NCI-H82 treated with DMSO at 0.1 percent for 48 hours (cell line): ENCODE data around the gene MLXIP.
A peak's percentile ranks its signal among the peaks of the same experiment; 100 is the strongest.
"Not testable (repeated sequence)": the region's sequence is repeated elsewhere in the genome, so short reads cannot be mapped to it uniquely, and the experiment has no call there.

Source experiments
- DNase-seq: peaks from one replicate; lab custom pipeline; 2025; ENCODE audit not compliant: unreplicated experiment; lab: John Stamatoyannopoulos, UW

Gene MLXIP

DNA sequence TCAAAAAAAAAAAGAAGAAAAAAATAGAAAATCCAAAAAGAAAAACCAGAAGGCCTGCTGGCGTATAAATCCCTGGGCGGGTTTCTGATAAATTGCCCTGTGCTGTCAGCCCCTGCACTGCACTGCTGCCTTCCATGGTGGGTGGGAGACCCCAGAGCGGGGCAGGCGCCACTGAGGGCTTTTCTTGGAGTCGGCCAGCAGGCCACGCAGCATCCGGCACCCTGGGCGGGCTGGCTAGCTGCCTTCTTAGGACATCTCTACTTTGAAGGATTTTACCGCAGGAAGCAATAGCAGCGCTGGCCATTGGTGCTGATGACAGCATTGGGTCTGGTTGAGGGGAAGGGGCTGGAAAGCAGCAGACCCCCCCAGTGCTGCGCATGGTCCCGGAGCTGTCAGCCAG lies 66.3 kb downstream of the MLXIP start:
- DNase-seq, result no peak

DNA sequence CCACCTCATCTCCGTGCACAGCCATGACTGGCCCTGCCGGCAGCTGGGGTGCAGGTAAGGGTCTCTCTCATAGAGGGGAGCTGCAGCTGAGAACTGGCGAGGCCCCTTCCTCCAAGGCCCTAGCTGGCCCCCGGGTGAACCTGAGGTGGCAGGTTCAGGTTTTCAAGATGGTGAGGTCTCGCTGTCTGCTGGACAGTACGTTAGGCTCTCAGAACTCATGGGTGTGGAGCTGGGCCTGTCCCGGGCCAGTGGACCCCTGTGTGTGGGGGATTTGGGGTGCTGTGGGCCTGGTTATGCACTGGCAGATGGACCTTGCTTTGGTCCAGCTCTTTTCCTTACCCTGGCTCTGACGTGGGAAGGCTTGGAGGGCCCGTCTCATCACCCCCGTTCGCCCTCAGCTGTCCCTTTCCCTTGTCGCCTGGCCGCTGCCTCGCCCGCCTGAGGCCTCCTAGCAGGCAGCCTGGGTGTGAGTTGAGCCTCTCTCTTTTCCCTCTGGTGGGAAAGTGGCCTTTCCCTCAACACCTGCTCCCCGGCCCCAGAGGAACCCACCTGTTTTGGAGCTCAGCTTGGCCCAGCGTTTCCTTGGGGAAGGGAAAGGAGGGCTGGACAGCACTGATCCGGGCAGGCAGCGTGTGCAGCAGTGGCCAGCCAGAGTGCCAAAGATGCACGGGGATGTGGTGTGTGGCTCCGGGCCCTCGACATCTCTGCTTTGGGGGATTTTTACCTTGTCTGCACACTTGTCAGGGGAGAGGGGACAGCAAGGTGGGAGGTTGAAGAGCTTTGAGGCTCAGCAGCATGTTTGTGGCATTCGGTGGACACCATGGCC lies 67.2 kb downstream of the MLXIP start:
- DNase-seq, result no peak

- no peak for DNase-seq
Observed at GRCh38 chr12:122147514-122148290, 69.1 kb downstream of the MLXIP start.

DNA sequence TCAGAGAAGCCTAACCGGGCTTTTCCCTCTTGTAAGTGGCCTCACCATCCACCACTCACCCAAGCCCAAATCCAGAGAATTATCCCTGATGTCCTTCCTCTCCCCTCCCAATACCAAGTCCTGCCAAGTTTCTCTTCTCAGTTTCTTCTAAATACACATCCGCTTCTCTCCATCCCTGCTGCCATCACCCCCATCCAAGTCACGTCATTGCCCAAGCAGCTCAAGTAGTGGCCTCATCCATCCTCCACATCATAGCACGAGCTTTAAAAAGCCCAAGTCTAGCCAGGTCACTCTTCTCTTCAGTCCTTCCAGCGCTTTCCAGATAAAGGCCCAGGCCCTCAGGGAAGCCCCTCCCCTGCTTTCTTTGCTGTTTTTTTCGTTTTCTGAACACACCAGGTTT lies 70.1 kb downstream of the MLXIP start:
- no peak for DNase-seq

GRCh38 chr12:122150127-122150681 lies 71.6 kb downstream of the MLXIP start:
- DNase-seq, result peak; percentile 5

- no peak for DNase-seq
Observed at GRCh38 chr12:122152754-122153153, 74.2 kb downstream of the MLXIP start.

- no peak for DNase-seq
Observed at GRCh38 chr12:122155705-122156104, 77.1 kb downstream of the MLXIP start.

DNA sequence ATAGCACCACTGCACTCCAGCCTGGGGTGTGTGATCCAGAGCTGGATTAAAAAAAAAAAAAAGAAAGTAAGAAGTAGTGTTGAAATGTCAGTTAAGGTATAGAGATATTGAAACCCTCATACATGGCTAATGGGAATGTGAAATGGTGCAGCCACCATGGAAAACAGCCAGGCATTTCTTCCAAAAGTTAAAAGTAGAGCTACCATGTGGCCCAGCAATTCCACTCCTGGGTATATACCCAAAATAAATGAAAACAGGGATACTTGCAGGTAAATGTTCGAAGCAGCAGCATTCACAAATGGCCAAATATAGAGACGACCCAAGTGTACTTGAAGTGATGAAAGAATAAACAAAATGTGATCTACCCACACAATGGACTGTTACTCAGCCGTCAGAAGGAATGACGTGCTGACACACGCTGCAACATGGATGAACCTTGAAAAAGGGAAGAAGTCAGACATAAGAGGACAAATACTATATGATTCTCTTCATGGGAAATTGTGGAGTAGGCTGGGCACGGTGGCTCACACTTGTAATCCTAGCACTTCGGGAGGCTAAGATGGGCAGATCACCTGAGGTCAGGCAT lies 80.2 kb downstream of the MLXIP start:
- DNase-seq, result no peak

GRCh38 chr12:122159882-122160281 lies 81.3 kb downstream of the MLXIP start:
- no peak for DNase-seq

- no peak for DNase-seq
Observed at GRCh38 chr12:122160761-122161160, 82.2 kb downstream of the MLXIP start.

GRCh38 chr12:122161682-122162081 lies 83.1 kb downstream of the MLXIP start:
- no peak for DNase-seq

DNA sequence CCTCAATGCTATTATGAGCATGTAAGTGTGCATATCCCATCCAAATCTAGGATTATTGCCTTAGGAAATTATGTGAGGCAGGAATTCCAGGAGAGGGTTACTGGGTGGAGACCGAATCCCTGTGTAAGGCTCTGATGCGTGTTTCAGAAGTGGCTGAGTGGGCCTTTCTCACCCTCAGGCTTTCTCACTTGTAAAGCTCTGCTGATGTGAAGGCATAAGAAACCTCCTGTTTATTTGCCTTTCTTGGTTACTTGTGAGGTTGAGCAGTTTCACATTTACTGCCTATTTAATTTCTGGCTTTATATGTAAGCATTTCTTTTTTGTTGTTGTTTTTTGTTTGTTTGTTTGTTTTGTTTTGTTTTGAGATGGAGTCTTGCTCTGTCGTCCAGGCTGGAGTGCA lies 84.4 kb downstream of the MLXIP start:
- no peak for DNase-seq

DNA sequence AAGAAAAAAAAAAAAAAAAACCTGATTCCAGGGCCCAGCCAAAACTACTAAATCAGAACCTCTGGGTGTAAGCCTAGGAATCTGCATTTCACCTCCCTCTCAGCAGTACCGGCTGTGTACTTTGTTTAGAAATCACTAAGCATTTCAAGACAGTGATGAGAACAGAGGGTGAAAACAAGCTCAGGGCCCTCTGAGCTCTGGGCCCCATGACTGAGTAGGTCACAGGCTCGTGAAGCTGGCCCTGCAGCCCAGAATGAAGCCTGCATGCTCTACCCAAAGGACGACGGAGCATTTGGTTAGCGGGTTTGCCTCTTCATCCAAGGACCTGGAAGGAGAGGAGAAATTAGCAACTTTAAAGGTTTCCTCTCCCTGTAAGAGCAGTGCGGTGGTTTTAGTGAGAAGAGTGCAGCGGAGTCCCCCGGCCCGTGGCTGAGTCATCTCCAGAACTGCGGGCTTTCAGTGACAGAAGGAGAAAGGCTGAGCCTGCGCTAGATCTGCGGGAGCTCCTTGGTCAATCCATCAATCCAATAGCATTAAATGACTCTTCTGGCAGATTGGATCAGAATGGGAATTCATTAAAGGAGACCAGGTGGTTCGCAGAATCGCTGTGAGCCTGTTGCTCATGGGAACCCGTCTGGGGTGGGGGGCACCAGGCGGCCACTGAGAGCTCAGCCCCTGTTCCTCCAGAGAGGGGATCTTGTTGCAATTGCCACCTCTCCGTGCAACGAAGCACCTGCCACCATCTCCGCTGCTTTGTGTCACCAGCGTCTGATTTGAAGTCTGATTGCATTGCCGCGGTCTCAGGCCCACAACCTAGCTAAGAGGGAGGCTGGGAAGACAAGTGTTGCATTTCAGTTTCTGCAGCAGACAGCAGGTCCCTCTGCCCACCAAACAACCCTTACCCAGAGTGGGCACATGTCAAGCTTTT lies 88.1 kb downstream of the MLXIP start:
- DNase-seq, result peak; percentile 94

DNA sequence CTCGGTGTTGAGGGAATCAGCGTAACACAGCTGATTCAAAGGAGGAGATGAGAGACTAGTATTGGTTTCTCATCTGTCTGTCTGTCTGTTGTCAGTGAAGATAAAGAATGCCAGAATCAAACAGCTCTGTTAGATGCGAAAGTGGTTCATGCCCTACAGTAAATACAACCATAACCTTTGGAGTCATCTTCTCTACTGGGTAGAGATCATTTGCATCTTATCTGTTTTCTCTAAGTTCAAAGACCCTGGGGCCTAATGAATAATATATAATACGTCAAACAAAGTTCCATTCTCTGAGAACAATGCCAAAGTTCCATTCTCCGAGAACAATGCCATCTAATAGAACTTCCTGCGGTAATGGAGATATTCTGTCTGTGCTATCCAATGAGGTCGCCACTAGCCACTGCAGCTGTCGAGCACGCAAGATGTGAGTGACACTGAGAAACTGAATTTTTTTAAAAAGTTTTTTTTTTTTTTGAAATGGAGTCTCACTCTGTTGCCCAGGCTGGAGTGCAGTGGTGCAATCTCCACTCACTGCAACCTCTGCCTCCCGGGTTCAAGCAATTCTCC lies 88.9 kb downstream of the MLXIP start:
- DNase-seq, result no peak

- DNase-seq, result no peak
Observed at GRCh38 chr12:122168492-122168891, 89.9 kb downstream of the MLXIP start.

GRCh38 chr12:122171399-122171798 lies 92.8 kb downstream of the MLXIP start:
- DNase-seq, result no peak

DNA sequence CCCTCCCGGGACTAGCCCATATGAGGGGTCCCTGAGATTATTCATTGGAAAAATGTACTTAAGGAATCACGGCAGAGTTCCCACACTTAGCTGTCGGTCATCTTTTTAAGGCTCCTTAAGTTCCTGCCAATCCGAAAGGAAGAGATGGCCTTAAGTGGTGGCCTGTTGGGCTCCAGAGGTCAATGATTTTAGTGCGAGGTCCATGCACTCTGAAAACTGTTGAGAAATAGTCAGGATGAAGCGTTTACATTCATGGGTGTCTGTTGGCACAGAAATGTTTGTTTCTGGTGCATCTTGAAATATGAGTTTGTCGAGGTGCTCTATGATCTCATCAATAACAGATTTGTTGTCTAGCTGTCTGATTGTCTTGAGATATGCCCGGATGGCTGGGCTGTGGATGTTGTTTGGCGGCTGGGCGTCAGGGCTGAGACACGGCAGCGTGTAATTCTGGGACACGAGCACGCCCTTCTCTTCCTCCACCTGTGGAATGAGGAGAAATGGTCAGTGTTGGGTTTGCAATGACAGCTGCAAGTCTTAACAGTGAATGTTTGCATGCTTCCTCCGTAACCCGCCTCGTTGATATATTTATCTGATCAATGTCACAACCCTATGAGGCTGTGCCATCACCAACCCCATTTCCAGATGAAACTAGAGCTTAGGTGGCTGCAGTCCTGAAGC lies 93.8 kb downstream of the MLXIP start:
- DNase-seq, result no peak

DNA sequence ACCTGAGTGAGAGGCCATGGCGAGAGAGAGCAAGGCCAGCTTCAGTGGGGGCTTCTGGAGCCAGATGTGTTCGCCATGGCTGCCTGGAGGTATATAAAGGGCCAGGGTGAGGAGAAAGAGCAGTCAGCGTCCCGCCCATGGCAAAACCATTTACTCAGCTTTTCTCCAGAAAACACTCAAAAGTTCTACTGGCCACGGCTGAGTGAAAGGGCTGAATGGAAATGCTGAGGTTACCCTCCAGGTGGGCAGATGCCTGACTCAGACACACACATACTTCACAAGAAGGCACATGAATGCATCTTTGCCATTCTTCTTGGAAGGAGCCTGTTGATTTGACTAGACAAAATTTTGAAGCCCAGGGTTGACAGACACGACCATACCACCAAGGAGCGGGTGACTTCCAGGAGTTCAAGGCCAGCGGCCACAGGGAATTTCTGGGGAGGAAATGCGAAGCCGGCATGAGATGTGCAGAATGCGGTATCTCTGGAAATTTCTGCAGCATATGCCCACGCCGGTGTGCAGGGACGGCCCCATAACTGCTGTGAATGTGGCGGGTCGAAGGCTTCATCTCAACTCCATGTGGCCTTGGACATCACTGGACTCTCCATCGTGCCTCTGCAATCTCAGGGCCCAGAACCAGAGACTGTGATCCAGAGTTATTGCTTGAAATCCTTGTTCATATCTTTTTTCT lies 95.7 kb downstream of the MLXIP start, which contains the start of gene IL31:
Gene IL31, minus strand, starts transcription at position 67 of the 691 bp plus-strand sequence. Its CDS starts 49 bp downstream, at position 18.
- DNase-seq, result no peak

DNA sequence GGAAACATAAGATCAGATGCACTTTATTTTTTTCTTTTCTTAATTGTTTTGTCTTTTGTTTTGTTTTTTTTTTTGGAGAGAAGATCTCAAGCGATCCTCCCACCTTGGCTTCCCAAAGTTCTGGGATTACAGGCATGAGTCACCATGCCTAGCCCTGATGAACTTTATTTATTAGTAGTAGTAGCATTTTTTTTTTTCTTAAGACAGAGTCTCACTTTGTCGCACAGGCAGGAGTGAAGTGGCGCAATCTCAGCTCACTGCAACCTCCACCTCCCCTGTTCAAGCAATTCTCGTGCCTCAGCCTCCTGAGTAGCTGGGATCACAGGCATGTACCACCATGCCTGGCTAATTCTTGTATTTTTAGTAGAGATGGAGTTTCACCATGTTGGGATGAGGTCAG lies 97.9 kb downstream of the MLXIP start:
- DNase-seq, result not testable (repeated sequence)
